ENCODE data around the gene ZNF396. TPM values are rescaled to one million over a fixed set of nuclear protein-coding genes. Genes with fewer than 3 reads are reported as not detected.
A peak's percentile ranks its signal among the peaks of the same experiment; 100 is the strongest.

ZNF396 gene
- total and polyA plus RNA-seq, 2 donors from 2014 or later: 4.7 to 6.5 TPM

DNA sequence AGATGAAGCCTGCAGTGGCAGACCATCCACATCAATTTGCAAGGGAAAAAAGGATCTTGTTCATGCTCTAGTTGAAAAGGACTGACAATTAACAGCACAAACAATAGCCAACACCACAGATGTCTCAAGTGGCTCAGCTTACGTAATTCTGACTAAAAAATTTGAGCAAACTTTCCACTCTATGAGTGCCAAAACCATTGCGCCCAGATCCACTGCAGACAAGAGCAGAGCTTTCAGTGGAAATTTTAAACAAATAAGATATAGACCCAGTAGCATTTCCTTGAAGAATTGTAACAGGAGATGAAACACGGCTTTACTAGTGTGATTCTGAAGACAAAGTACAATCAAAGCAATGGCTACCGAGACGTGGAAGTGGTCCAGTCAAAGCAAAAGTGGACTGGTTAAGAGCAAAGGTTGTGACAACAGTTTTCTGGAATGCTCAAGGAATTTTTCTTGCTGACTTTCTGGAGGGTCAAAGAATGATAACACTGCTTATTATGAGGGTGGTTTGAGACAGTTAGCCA is 12.0 kb upstream of the ZNF396 start:
- Histone ChIP-seq H3K9me3 (ENCODE audit: control insufficient read depth in 2 of 3, insufficient read depth in 1 of 3, low read length in 3 of 3) (no peaks in the 10 kb centered on the region), H3K9ac (ENCODE audit: low read length in 3 of 3) (no peak overlapping the region), H3K27me3 (ENCODE audit: control insufficient read depth, insufficient read depth, low read length) (no peaks in the 10 kb centered on the region), H3K27ac (ENCODE audit: low read depth in 2 of 2, low read length in 2 of 2) (no peak overlapping the region), H3K36me3 (ENCODE audit: control insufficient read depth in 2 of 3, insufficient read depth in 3 of 3, low read length in 3 of 3) (no peaks in the 10 kb centered on the region), H3K4me1 (ENCODE audit: control insufficient read depth in 2 of 3, insufficient read depth in 2 of 3, low read depth in 1 of 3, low read length in 3 of 3) (peaks cover 0 to 6% (median 0%) of the 10 kb centered on the region in 3 donors), H3K4me3 (ENCODE audit: low read length in 3 of 3) (no peak overlapping the region)
- no peak for TF ChIP-seq CTCF (IDR thresholded peaks at IDR 0.05; ENCODE audit: borderline replicate concordance, extremely low read depth, insufficient read depth)
- intact Hi-C loops (cut with DNase I): no loop called here
- FAIRE-seq (no peak), DNase-seq (no peak)

GRCh38 chr18:35387152-35387571 is 10.0 kb upstream of the ZNF396 start:
- H3K27me3 ChIP-seq (ENCODE audit: control insufficient read depth, insufficient read depth, low read length): no peaks in the 10 kb centered on the region
- H3K36me3 ChIP-seq (ENCODE audit: control insufficient read depth in 2 of 3, insufficient read depth in 3 of 3, low read length in 3 of 3): no peaks in the 10 kb centered on the region
- no peak for FAIRE-seq
- no peaks in the 10 kb centered on the region for H3K9me3 ChIP-seq (ENCODE audit: control insufficient read depth in 2 of 3, insufficient read depth in 1 of 3, low read length in 3 of 3)
- H3K4me3 ChIP-seq (ENCODE audit: low read length in 3 of 3): no peak overlapping the region
- TF ChIP-seq CTCF (IDR thresholded peaks at IDR 0.05; ENCODE audit: borderline replicate concordance, extremely low read depth, insufficient read depth): peak; percentile 1
- no peak overlapping the region for H3K9ac ChIP-seq (ENCODE audit: low read length in 3 of 3)
- peak in 1 of 5 donors; percentile 9 for DNase-seq
- H3K4me1 ChIP-seq (ENCODE audit: control insufficient read depth in 2 of 3, insufficient read depth in 2 of 3, low read depth in 1 of 3, low read length in 3 of 3): peaks cover 0 to 6% (median 0%) of the 10 kb centered on the region in 3 donors
- no peak overlapping the region for H3K27ac ChIP-seq (ENCODE audit: low read depth in 2 of 2, low read length in 2 of 2)
- intact Hi-C loops (cut with DNase I): no loop called here

- Histone ChIP-seq H3K36me3 (ENCODE audit: control insufficient read depth in 2 of 3, insufficient read depth in 3 of 3, low read length in 3 of 3) (no peaks in the 10 kb centered on the region), H3K4me3 (ENCODE audit: low read length in 3 of 3) (no peak overlapping the region), H3K9me3 (ENCODE audit: control insufficient read depth in 2 of 3, insufficient read depth in 1 of 3, low read length in 3 of 3) (no peaks in the 10 kb centered on the region), H3K27ac (ENCODE audit: low read depth in 2 of 2, low read length in 2 of 2) (no peak overlapping the region), H3K27me3 (ENCODE audit: control insufficient read depth, insufficient read depth, low read length) (no peaks in the 10 kb centered on the region), H3K4me1 (ENCODE audit: control insufficient read depth in 2 of 3, insufficient read depth in 2 of 3, low read depth in 1 of 3, low read length in 3 of 3) (peaks cover 0 to 6% (median 0%) of the 10 kb centered on the region in 3 donors), H3K9ac (ENCODE audit: low read length in 3 of 3) (no peak overlapping the region)
- DNase-seq (peak in 4 of 5 donors; percentile 72 to 92 (median 80)), FAIRE-seq (no peak)
- intact Hi-C loops (cut with DNase I): no loop called here
- peak; percentile 85 for TF ChIP-seq CTCF (IDR thresholded peaks at IDR 0.05; ENCODE audit: borderline replicate concordance, extremely low read depth, insufficient read depth)
Observed at GRCh38 chr18:35386600-35387100, 9.5 kb upstream of the ZNF396 start.
